Duodenal mucosa (tissue), 2 donors: Measurements from ENCODE around the gene TMEM147.

Experiments used
- H3K27ac ChIP-seq: one replicate; pipeline ENCODE4 v1.7.0; 2013; ENCODE audit warnings: low read depth, low read length
- H3K27me3 ChIP-seq, 2 donors: one replicate each; pipeline ENCODE4 v1.7.0; 2013; ENCODE audit warnings: low read length in 2 of 2, control low read depth in 1 of 2; ENCODE audit not compliant: insufficient read depth in 2 of 2, control insufficient read depth in 1 of 2
- H3K36me3 ChIP-seq, 2 donors: one replicate each; pipeline ENCODE4 v1.7.0; 2013; ENCODE audit warnings: low read length in 2 of 2, control low read depth in 1 of 2; ENCODE audit not compliant: insufficient read depth in 2 of 2, control insufficient read depth in 1 of 2
- H3K4me1 ChIP-seq, 2 donors: one replicate each; pipeline ENCODE4 v1.7.0; 2013; ENCODE audit warnings: low read length in 2 of 2, control low read depth in 1 of 2; ENCODE audit not compliant: insufficient read depth in 2 of 2, control insufficient read depth in 1 of 2
- H3K4me3 ChIP-seq, 2 donors: one replicate each; pipeline ENCODE4 v1.7.0; 2013; ENCODE audit warnings: low read length in 2 of 2, low read depth in 1 of 2
- H3K9ac ChIP-seq, 2 donors: one replicate each; pipeline ENCODE4 v1.7.0; 2013; ENCODE audit warnings: low read length in 2 of 2, low read depth in 1 of 2
- H3K9me3 ChIP-seq, 2 donors: one replicate each; pipeline ENCODE4 v1.7.0; 2013; ENCODE audit warnings: low read length in 2 of 2, control low read depth in 1 of 2; ENCODE audit not compliant: control insufficient read depth in 1 of 2

The TMEM147 gene

GRCh38 chr19:35556025-35556590 is 10.7 kb downstream of the TMEM147 start:
- Histone ChIP-seq H3K27me3 (peaks cover 19 to 20% of the 10 kb centered on the region in 2 donors), H3K36me3 (no peaks in the 10 kb centered on the region), H3K27ac (no peak overlapping the region), H3K4me1 (peaks cover 0 to 3% of the 10 kb centered on the region in 2 donors), H3K9ac (no peak overlapping the region), H3K9me3 (no peaks in the 10 kb centered on the region), H3K4me3 (no peak overlapping the region)

GRCh38 chr19:35556846-35557538 is 11.6 kb downstream of the TMEM147 start:
- no peak overlapping the region for H3K27ac ChIP-seq
- no peaks in the 10 kb centered on the region for H3K9me3 ChIP-seq
- no peak overlapping the region for H3K9ac ChIP-seq
- no peaks in the 10 kb centered on the region for H3K36me3 ChIP-seq
- H3K4me3 ChIP-seq: no peak overlapping the region
- peaks cover 0 to 3% of the 10 kb centered on the region in 2 donors for H3K4me1 ChIP-seq
- H3K27me3 ChIP-seq: peaks cover 21 to 23% of the 10 kb centered on the region in 2 donors

GRCh38 chr19:35557539-35558399 is 12.3 kb downstream of the TMEM147 start:
- Histone ChIP-seq H3K4me1 (peaks cover 0 to 3% of the 10 kb centered on the region in 2 donors), H3K27me3 (peaks cover 23 to 26% of the 10 kb centered on the region in 2 donors), H3K9me3 (no peaks in the 10 kb centered on the region), H3K36me3 (no peaks in the 10 kb centered on the region), H3K27ac (no peak overlapping the region), H3K9ac (no peak overlapping the region), H3K4me3 (peak overlapping the region; percentile 47 to 48)

- Histone ChIP-seq H3K27me3 (peaks cover 23 to 27% of the 10 kb centered on the region in 2 donors), H3K4me3 (no peak overlapping the region), H3K9me3 (no peaks in the 10 kb centered on the region), H3K9ac (no peak overlapping the region), H3K4me1 (peaks cover 0 to 3% of the 10 kb centered on the region in 2 donors), H3K36me3 (no peaks in the 10 kb centered on the region), H3K27ac (no peak overlapping the region)
These were observed 13.2 kb downstream of the TMEM147 start for GRCh38 chr19:35558400-35559280.

GRCh38 chr19:35559281-35559659 is 13.8 kb downstream of the TMEM147 start:
- Histone ChIP-seq H3K9ac (no peak overlapping the region), H3K4me3 (no peak overlapping the region), H3K4me1 (peaks cover 0 to 3% of the 10 kb centered on the region in 2 donors), H3K36me3 (no peaks in the 10 kb centered on the region), H3K9me3 (no peaks in the 10 kb centered on the region), H3K27ac (no peak overlapping the region), H3K27me3 (peaks cover 26 to 27% of the 10 kb centered on the region in 2 donors)

- peaks cover 26 to 27% of the 10 kb centered on the region in 2 donors for H3K27me3 ChIP-seq
- no peaks in the 10 kb centered on the region for H3K36me3 ChIP-seq
- peaks cover 0 to 3% of the 10 kb centered on the region in 2 donors for H3K4me1 ChIP-seq
- H3K4me3 ChIP-seq: no peak overlapping the region
- no peak overlapping the region for H3K9ac ChIP-seq
- no peak overlapping the region for H3K27ac ChIP-seq
- H3K9me3 ChIP-seq: no peaks in the 10 kb centered on the region
These were observed 14.4 kb downstream of the TMEM147 start for GRCh38 chr19:35559781-35560180.

- Histone ChIP-seq H3K27me3 (peaks cover 26 to 28% of the 10 kb centered on the region in 2 donors), H3K9ac (no peak overlapping the region), H3K4me3 (no peak overlapping the region), H3K4me1 (peaks cover 0 to 3% of the 10 kb centered on the region in 2 donors), H3K27ac (no peak overlapping the region), H3K36me3 (no peaks in the 10 kb centered on the region), H3K9me3 (no peaks in the 10 kb centered on the region)
These were observed 14.8 kb downstream of the TMEM147 start for GRCh38 chr19:35560271-35560670.

- no peak overlapping the region for H3K4me3 ChIP-seq
- no peaks in the 10 kb centered on the region for H3K36me3 ChIP-seq
- H3K27ac ChIP-seq: no peak overlapping the region
- no peak overlapping the region for H3K9ac ChIP-seq
- peaks cover 26 to 30% of the 10 kb centered on the region in 2 donors for H3K27me3 ChIP-seq
- H3K9me3 ChIP-seq: no peaks in the 10 kb centered on the region
- H3K4me1 ChIP-seq: peaks cover 0 to 3% of the 10 kb centered on the region in 2 donors
These were observed 15.3 kb downstream of the TMEM147 start for GRCh38 chr19:35560677-35561076.

GRCh38 chr19:35561436-35561835 is 16.0 kb downstream of the TMEM147 start:
- H3K9me3 ChIP-seq: no peaks in the 10 kb centered on the region
- no peaks in the 10 kb centered on the region for H3K36me3 ChIP-seq
- no peak overlapping the region for H3K9ac ChIP-seq
- H3K4me1 ChIP-seq: peaks cover 0 to 3% of the 10 kb centered on the region in 2 donors
- H3K27ac ChIP-seq: no peak overlapping the region
- peaks cover 26% of the 10 kb centered on the region in 2 donors for H3K27me3 ChIP-seq
- H3K4me3 ChIP-seq: no peak overlapping the region
